Renal cortical epithelial cell (primary cell): ENCODE measurements around the gene EBI3. TPM values are rescaled to one million over a fixed set of nuclear protein-coding genes. Genes with fewer than 3 reads are reported as not detected.
"Not testable (repeated sequence)": the region's sequence is repeated elsewhere in the genome, so short reads cannot be mapped to it uniquely, and the experiment has no call there.

Experiments used
- DNase-seq: peaks from one replicate; pipeline ENCODE4 v3.0.0-alpha.2; 2011; ENCODE audit warnings: low read depth
- total RNA-seq: library from RNA; depleted of rRNA; stranded (reverse); fragments of >200 nt; gene quantifications from 2 replicates; pipeline ENCODE4 v1.2.3, GENCODE V29; 2014

Gene EBI3
- total RNA-seq, 1 donor from 2014 or later, result 1.3 TPM

DNA sequence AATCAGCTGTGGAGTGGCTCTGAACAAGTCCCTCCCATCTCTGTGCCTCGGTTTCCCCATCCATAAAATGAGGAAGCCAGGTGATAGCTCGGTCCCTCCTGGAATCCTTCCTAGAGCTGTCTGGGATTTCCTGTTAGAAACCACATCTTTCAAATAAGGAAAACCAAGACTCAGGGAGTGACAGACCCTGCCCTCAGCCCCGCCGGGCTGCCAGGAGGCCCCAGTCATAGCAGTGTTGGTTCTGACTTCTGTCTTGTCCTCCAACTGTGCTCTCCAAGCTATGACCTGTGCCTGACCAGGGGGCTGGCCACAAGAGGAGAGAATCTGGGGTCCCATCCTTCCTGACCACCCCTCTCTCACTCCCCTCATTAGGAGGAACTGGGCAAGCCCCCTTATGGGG lies 48.7 kb downstream of the EBI3 start:
- DNase-seq, result no peak

DNA sequence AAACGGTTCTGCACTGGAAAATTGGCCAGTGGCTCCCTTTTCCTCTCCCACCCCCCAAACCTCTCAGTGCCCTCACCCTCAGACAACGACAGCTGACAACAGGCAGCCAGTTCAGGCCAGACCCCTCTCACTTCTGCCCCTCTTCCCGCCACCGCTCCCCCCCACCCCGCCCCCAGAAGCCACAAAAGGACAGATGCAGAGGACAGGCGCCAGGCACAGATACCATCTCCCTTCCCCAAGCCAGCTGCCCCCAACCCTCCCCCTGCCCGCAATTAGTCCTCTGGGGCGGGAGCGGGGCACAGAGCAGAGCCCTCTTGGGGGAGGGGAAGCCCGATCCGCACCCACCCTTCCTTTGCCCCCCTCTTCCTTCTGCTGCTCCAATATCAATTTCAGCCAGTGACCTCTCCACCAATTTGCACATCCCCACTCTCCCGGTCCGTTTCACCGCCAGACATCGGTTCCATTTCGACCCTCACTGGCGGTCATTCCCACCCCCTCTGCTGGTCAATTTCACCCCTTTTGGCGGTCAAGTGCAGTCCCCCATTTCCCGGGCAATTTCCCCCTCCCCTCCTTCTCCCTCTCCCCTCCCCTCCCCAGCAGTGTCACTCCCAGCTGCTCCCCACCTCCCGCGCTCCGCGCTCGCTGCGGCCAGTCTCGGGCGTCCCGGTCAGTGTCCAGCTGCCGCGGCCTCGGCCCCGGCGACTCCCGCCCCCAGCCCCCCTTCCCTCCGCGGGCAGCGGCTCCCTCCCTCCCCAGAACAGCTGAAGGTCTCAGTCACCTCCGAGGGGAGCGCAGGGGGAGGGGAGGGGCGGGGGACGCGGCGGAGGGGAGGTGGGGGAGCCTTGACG lies 49.3 kb downstream of the EBI3 start, which contains the start of gene SHD:
Gene SHD (plus strand): TSS at position 848 of the 848 bp plus-strand sequence. CDS start 798 bp downstream, outside the sequence.
- DNase-seq, result no peak

- DNase-seq, result no peak
Observed at GRCh38 chr19:4279267-4279529, 49.9 kb downstream of the EBI3 start.

DNA sequence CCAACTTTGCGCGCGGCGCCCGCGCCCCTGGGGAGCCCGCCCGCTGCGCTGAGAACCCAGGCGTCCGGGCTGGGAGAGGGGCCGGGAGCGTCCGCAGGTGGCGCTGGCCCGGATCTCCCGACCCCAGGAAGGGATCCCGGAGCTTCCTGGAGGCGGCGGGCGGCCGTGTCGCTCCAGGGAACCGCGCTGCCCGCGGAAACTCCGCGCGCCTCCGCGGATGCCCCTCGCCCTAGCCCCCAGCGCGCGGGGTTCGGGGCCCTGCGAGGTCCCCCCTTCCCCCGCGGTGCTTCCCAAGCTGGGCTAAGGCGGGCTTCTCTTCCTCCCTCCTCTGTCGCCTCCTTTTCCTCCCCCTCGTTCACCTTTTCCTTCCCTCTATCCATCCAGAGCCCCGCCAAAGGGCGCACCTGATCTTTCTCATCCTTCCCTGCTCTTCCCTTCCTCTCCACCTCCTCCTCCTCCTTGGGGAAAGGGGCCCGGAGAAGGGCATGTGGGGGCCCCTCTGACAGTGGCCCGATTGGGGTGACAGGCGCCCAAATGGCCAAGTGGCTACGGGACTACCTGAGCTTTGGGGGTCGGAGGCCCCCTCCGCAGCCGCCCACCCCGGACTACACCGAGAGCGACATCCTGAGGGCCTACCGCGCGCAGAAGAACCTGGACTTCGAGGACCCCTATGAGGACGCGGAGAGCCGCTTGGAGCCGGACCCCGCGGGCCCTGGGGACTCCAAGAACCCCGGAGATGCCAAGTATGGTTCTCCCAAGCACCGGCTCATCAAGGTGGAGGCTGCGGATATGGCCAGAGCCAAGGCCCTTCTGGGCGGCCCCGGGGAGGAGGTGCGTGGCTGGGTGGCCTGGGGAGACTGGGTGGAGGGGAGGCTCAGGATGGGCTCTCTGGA lies 50.5 kb downstream of the EBI3 start:
- DNase-seq, result no peak

DNA sequence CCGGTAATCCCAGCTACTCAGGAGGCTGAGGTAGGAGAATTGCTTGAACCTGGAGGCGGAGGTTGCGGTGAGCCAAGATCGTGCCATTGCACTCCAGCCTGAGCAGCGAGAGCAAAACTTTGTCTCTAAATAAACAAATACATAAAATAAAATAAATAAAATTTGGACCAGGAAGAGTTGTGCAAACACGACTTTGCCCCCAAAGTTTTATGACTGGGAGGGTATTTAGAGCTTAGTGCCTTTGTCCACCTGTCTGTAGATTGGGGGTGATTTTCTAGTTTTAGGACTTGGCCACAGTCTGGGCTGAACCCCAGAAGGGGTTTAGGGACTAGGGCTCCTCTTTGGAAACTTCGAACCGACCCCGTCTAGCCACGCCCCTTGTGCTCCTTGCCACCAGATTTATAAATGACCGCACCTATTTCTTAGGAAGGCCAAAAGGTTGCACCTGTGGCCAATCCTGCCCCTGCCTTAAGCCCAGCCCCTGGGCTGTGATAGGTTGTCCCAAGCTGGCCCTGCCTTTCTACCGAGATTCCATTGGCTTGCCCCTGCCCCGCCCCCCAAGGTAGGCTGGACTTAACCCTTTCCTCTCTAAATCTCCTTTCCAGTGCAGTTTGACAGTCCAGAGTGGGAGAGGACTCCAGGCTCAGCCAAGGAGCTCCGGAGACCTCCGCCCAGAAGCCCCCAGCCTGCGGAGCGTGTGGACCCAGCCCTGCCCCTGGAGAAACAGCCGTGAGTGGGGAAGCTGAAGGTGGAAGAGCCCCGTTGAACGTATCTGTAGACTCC lies 55.0 kb downstream of the EBI3 start:
- no peak for DNase-seq

GRCh38 chr19:4284974-4285373 lies 55.7 kb downstream of the EBI3 start:
- no peak for DNase-seq

- DNase-seq, result not testable (repeated sequence)
Observed at GRCh38 chr19:4286141-4286540, 56.8 kb downstream of the EBI3 start.

Other genes with a start within 250 kb of the EBI3 start
- gene EEF2, start 244.1 kb upstream of the EBI3 start, total RNA-seq, result 1,993 and 2,707 TPM in 2 replicates
- gene PIAS4, start 221.8 kb upstream of the EBI3 start, total RNA-seq, result 13.2 and 31.2 TPM in 2 replicates
- 22.6 and 38.1 TPM in 2 replicates for gene ZBTB7A, start 162.6 kb upstream of the EBI3 start, total RNA-seq
- 124 and 126 TPM in 2 replicates for gene MAP2K2, start 105.4 kb upstream of the EBI3 start, total RNA-seq
- gene CREB3L3, start 75.9 kb upstream of the EBI3 start, total RNA-seq, result not detected in 2 replicates
- 9.7 and 19.2 TPM in 2 replicates for gene SIRT6, start 47.0 kb upstream of the EBI3 start, total RNA-seq
- gene ANKRD24, start 46.8 kb upstream of the EBI3 start, total RNA-seq, result 1.7 TPM in 1 of 2 replicates, not detected in the other
- 19.8 and 25.7 TPM in 2 replicates for gene YJU2, start 17.6 kb downstream of the EBI3 start, total RNA-seq
- gene SHD, start 49.7 kb downstream of the EBI3 start, total RNA-seq, result not detected in 2 replicates
- gene TMIGD2, start 72.9 kb downstream of the EBI3 start, total RNA-seq, result not detected in 2 replicates
- gene FSD1, start 75.1 kb downstream of the EBI3 start, total RNA-seq, result 1.0 and 5.6 TPM in 2 replicates
- 26.6 and 89.1 TPM in 2 replicates for gene STAP2, start 109.3 kb downstream of the EBI3 start, total RNA-seq
- 6.9 and 7.2 TPM in 2 replicates for gene MPND, start 114.0 kb downstream of the EBI3 start, total RNA-seq
- 30.6 and 51.2 TPM in 2 replicates for gene SH3GL1, start 171.0 kb downstream of the EBI3 start, total RNA-seq
- 5.6 and 10.9 TPM in 2 replicates for gene CHAF1A, start 173.1 kb downstream of the EBI3 start, total RNA-seq
- gene UBXN6, start 228.3 kb downstream of the EBI3 start, total RNA-seq, result 101 and 105 TPM in 2 replicates
- 47.2 and 59.5 TPM in 2 replicates for gene HDGFL2, start 242.8 kb downstream of the EBI3 start, total RNA-seq